ENCODE results near the gene DLX5.

- TF ChIP-seq CTCF (IDR thresholded peaks at IDR 0.05) (no peak), POLR2A (IDR thresholded peaks at IDR 0.05) (no peak)
Observed at GRCh38 chr7:97009753-97010732, 14.6 kb downstream of the DLX5 start.
